HEK293 (cell line): ENCODE data around the gene INTS7.

Experiments used
- CTCF ChIA-PET: fragments of 350-600 bp; formaldehyde crosslinking; extraction: SDS; loops from one replicate; lab custom pipeline; 2021; ENCODE audit warnings: antibody characterized with exemption; lab: Yijun Ruan, JAX
- POLR2A ChIA-PET: fragments of 300-600 bp; formaldehyde crosslinking; extraction: SDS; loops from one replicate; lab custom pipeline; 2020; ENCODE audit warnings: antibody characterized with exemption, inconsistent platforms; lab: Yijun Ruan, JAX
- H3K27ac ChIP-seq: fragments of 200-500 bp; sonication (Bioruptor generic); 2 replicates; pipeline ENCODE4 v1.5.1; 2014; ENCODE audit warnings: low read depth, low read length, control low read depth, inconsistent platforms; ENCODE audit errors: extremely low read depth
- H3K36me3 ChIP-seq, 2 experiments: fragments of 200-500 bp in 1 of 2; sonication (Bioruptor generic) in 1 of 2; 1 replicate in 1 of 2; 2 replicates in 1 of 2; pipeline ENCODE4 v1.5.1; 2014 to 2017; ENCODE audit warnings: inconsistent platforms in 2 of 2, low read length in 2 of 2; ENCODE audit not compliant: control insufficient read depth in 2 of 2, insufficient read depth in 1 of 2
- H3K4me1 ChIP-seq: fragments of 200-500 bp; sonication (Bioruptor generic); 2 replicates; pipeline ENCODE4 v1.5.1; 2014; ENCODE audit warnings: mild to moderate bottlenecking, low read length, inconsistent platforms; ENCODE audit not compliant: control insufficient read depth, insufficient read depth
- H3K4me3 ChIP-seq: 2 replicates; pipeline ENCODE4 v1.5.1; 2011; ENCODE audit warnings: low read depth, mild to moderate bottlenecking, control low read depth, low read length, moderate library complexity
- H3K9me3 ChIP-seq: fragments of 200-500 bp; sonication (Bioruptor generic); 2 replicates; pipeline ENCODE4 v1.5.1; 2014; ENCODE audit warnings: low read depth, low read length, inconsistent platforms; ENCODE audit not compliant: control insufficient read depth, insufficient read depth
- GLI2 ChIP-seq: fragments of 450-650 bp; formaldehyde crosslinking; IDR thresholded peaks from 2 replicates; pipeline ENCODE4; 2017; ENCODE audit warnings: missing biosample characterization, missing genetic modification characterization, low read depth, borderline replicate concordance
- GLIS1 ChIP-seq: fragments of 450-650 bp; formaldehyde crosslinking; IDR thresholded peaks from 2 replicates; pipeline ENCODE4 v1.5.1; 2016; ENCODE audit warnings: missing biosample characterization, missing genetic modification characterization
- HOXA7 ChIP-seq: sonication (generic); formaldehyde crosslinking; IDR thresholded peaks from 2 replicates; pipeline ENCODE4 v1.8.1; 2022; ENCODE audit warnings: missing genetic modification reagents, borderline replicate concordance
- IKZF3 ChIP-seq: fragments of 450-650 bp; IDR thresholded peaks from 2 replicates; pipeline ENCODE4 v1.5.0; 2018; ENCODE audit warnings: missing biosample characterization, mild to moderate bottlenecking, missing genetic modification characterization, moderate library complexity
- MYNN ChIP-seq: fragments of 450-650 bp; formaldehyde crosslinking; IDR thresholded peaks from 2 replicates; pipeline ENCODE4 v1.5.1; 2016; ENCODE audit warnings: missing biosample characterization, missing genetic modification characterization, borderline replicate concordance
- OVOL3 ChIP-seq: fragments of 450-650 bp; formaldehyde crosslinking; IDR thresholded peaks from 2 replicates; pipeline ENCODE4 v1.5.1; 2016; ENCODE audit warnings: missing biosample characterization, missing genetic modification characterization
- RBAK ChIP-seq: fragments of 450-650 bp; formaldehyde crosslinking; IDR thresholded peaks from 2 replicates; pipeline ENCODE4 v1.5.1; 2016; ENCODE audit warnings: missing biosample characterization, missing genetic modification characterization
- SCRT2 ChIP-seq: fragments of 450-650 bp; formaldehyde crosslinking; IDR thresholded peaks from 2 replicates; pipeline ENCODE4 v1.5.1; 2016; ENCODE audit warnings: missing biosample characterization, missing genetic modification characterization
- SP2 ChIP-seq: fragments of 450-650 bp; formaldehyde crosslinking; IDR thresholded peaks from 2 replicates; pipeline ENCODE4 v1.5.1; 2016; ENCODE audit warnings: missing biosample characterization, missing genetic modification characterization
- TRIM28 ChIP-seq: IDR thresholded peaks from 2 replicates; pipeline ENCODE4 v1.6.1; 2011; ENCODE audit warnings: low read length, control low read depth, borderline replicate concordance
- WT1 ChIP-seq: fragments of 450-650 bp; formaldehyde crosslinking; IDR thresholded peaks from 2 replicates; pipeline ENCODE4 v1.5.1; 2016; ENCODE audit warnings: missing biosample characterization, missing genetic modification characterization
- ZFP37 ChIP-seq: fragments of 450-650 bp; formaldehyde crosslinking; IDR thresholded peaks from 2 replicates; pipeline ENCODE4 v1.5.1; 2016; ENCODE audit warnings: missing biosample characterization, missing genetic modification characterization
- ZNF16 ChIP-seq: fragments of 450-650 bp; formaldehyde crosslinking; IDR thresholded peaks from 2 replicates; pipeline ENCODE4 v1.5.1; 2016; ENCODE audit warnings: low read depth, missing biosample characterization, missing genetic modification characterization
- ZNF2 ChIP-seq: fragments of 450-650 bp; formaldehyde crosslinking; IDR thresholded peaks from 2 replicates; pipeline ENCODE4 v1.5.1; 2016; ENCODE audit warnings: missing biosample characterization, missing genetic modification characterization
- ZNF24 ChIP-seq: fragments of 450-650 bp; formaldehyde crosslinking; IDR thresholded peaks from 2 replicates; pipeline ENCODE4 v1.5.1; 2016; ENCODE audit warnings: missing biosample characterization, missing genetic modification characterization
- ZNF248 ChIP-seq: fragments of 450-650 bp; formaldehyde crosslinking; IDR thresholded peaks from 2 replicates; pipeline ENCODE4 v1.5.1; 2017; ENCODE audit warnings: missing biosample characterization, missing genetic modification characterization
- ZNF311 ChIP-seq: fragments of 450-650 bp; formaldehyde crosslinking; IDR thresholded peaks from 2 replicates; pipeline ENCODE4 v1.5.1; 2017; ENCODE audit warnings: missing biosample characterization, missing genetic modification characterization, borderline replicate concordance
- ZNF324 ChIP-seq: fragments of 450-650 bp; formaldehyde crosslinking; IDR thresholded peaks from 2 replicates; pipeline ENCODE4 v1.5.1; 2016; ENCODE audit warnings: missing biosample characterization, missing genetic modification characterization
- ZNF366 ChIP-seq: fragments of 450-650 bp; formaldehyde crosslinking; conservative IDR thresholded peaks from 2 replicates; pipeline ENCODE4 v1.5.1; 2016; ENCODE audit warnings: missing biosample characterization, missing genetic modification characterization
- ZNF596 ChIP-seq: fragments of 450-650 bp; IDR thresholded peaks from 2 replicates; pipeline ENCODE4 v1.5.0; 2018; ENCODE audit warnings: missing biosample characterization, mild to moderate bottlenecking, missing genetic modification characterization, moderate library complexity
- ZNF654 ChIP-seq: fragments of 450-650 bp; formaldehyde crosslinking; IDR thresholded peaks from 2 replicates; pipeline ENCODE4 v1.5.1; 2016; ENCODE audit warnings: low read depth, missing biosample characterization, missing genetic modification characterization
- ZNF792 ChIP-seq: fragments of 450-650 bp; formaldehyde crosslinking; IDR thresholded peaks from 2 replicates; pipeline ENCODE4 v1.5.1; 2016; ENCODE audit warnings: missing biosample characterization, missing genetic modification characterization
- TF ChIP-seq, protein P1 (sequence below): fragments of 450-650 bp; formaldehyde crosslinking; IDR thresholded peaks from 2 replicates; pipeline ENCODE4 v1.5.1; 2016; ENCODE audit warnings: missing biosample characterization, missing genetic modification characterization, low read depth
- TF ChIP-seq, protein P2 (sequence below): fragments of 450-650 bp; formaldehyde crosslinking; optimal IDR thresholded peaks from 2 replicates; pipeline ENCODE3; 2016; ENCODE audit warnings: missing biosample characterization, mild to moderate bottlenecking, missing genetic modification characterization

Gene INTS7

DNA sequence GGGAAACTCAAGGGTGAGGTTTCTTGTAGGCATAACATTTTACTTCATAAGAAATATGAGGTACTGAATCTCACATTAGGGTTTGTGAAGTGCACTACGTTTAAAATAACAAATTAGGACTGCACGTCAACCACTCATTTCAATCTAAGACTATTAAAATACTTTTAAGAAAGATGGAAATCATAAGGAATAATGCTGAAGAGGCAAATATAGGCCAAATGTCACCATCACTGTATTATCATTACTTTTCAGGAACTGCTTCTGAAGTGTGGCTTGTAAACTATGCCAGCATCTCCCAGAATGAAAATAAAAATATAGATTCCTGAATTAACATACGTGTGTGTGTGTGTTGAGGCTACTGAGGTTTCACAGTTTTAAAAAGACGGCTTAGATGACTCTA lies 56.8 kb downstream of the INTS7 start (continued):
- TF ChIP-seq, protein P1, sequence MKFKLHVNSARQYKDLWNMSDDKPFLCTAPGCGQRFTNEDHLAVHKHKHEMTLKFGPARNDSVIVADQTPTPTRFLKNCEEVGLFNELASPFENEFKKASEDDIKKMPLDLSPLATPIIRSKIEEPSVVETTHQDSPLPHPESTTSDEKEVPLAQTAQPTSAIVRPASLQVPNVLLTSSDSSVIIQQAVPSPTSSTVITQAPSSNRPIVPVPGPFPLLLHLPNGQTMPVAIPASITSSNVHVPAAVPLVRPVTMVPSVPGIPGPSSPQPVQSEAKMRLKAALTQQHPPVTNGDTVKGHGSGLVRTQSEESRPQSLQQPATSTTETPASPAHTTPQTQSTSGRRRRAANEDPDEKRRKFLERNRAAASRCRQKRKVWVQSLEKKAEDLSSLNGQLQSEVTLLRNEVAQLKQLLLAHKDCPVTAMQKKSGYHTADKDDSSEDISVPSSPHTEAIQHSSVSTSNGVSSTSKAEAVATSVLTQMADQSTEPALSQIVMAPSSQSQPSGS (tag by site-specific recombination) = no peak
- TF ChIP-seq OVOL3 (tag by site-specific recombination) (no peak), ZNF654 (tag by site-specific recombination) (no peak)

DNA sequence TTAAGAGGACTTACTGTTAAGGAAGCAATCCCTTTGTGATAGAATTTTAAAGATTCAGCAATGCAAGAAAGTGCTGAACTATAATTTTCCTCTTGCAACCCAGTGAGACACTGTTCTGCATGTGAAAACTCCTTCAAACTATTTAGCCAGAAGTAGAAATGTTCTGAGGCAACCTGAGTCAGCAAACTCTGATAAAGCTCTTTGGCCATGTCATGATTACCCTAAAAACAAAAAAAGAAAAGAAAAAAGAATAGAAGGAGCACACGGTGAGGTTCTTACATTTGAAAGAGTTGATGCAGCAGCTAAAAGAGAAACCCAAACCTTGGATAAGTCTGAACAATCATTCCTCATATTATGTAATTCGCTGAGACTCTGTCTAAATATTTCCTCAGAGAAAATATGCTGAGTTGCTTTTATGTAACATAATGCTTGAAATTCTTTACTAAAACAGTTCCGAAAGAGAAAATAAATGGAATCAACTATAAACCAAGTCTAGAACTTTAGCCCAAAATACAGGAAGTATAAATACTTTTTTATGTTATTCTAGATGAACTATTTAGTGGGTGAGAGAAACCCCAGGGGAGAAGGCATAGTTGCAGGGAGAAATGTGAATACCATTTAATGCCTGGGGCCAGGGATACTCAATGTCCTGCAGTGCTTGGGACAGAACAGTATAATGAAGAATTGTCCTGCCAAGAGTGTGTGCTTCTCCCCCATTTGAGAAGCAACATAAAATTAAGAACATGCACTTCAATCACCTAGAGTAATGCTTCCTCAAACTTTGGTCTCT lies 60.0 kb downstream of the INTS7 start:
- CTCF ChIA-PET = no interaction called here
- no peaks in the 10 kb centered on the region for H3K9me3 ChIP-seq

DNA sequence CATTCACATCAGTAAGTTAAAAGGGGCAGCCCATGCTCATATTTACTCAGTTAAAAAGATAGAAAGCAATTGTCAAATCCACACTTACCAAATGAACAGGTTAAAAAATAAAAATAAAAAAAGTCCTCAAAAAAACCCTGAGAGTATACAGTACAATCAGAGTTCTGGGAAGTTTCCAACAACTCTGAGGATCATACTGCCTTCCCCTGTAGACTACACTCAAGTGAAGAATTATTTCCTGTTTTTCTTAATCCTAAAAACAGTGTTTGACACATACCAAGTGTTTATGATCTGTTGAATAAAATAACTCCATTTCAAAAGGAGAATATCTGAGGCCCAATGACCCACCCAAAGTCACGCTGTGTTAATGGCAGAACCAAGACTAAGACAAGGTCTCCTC lies 61.8 kb downstream of the INTS7 start:
- H3K27ac ChIP-seq = no peak overlapping the region
- H3K9me3 ChIP-seq = no peaks in the 10 kb centered on the region
- ChIA-PET POLR2A (no interaction called here), CTCF (interaction anchor here (0.6 kb wide), 1 partner anchor 423 kb away, joined by 3 read pairs; no protein-coding TSS in a partner anchor)
- peaks cover 14 to 52% of the 10 kb centered on the region in 2 experiments for H3K36me3 ChIP-seq
- H3K4me1 ChIP-seq = no peaks in the 10 kb centered on the region
- no peak overlapping the region for H3K4me3 ChIP-seq
- TF ChIP-seq HOXA7 (CRISPR knock-in tag) (no peak), ZNF311 (tag by site-specific recombination) (no peak), SCRT2 (no peak), ZNF16 (no peak), ZNF324 (no peak), RBAK (no peak), WT1 (tag by site-specific recombination) (no peak), ZNF792 (no peak), ZNF248 (tag by site-specific recombination) (no peak), MYNN (no peak)

More for the DNA sequence above, 60.0 kb downstream of the INTS7 start:
- Histone ChIP-seq H3K4me3 (no peak overlapping the region), H3K27ac (no peak overlapping the region), H3K4me1 (no peaks in the 10 kb centered on the region), H3K36me3 (peaks cover 22 to 69% of the 10 kb centered on the region in 2 experiments)
- POLR2A ChIA-PET = no interaction called here
- no peak for TF ChIP-seq ZNF596 (tag by site-specific recombination)
- TF ChIP-seq SP2 (tag by site-specific recombination) = no peak
- no peak for TF ChIP-seq ZNF24 (tag by site-specific recombination)
- no peak for TF ChIP-seq GLI2
- no peak for TF ChIP-seq IKZF3 (tag by site-specific recombination)
- TF ChIP-seq OVOL3 (tag by site-specific recombination) = no peak
- no peak for TF ChIP-seq GLIS1
- TF ChIP-seq, protein P2, sequence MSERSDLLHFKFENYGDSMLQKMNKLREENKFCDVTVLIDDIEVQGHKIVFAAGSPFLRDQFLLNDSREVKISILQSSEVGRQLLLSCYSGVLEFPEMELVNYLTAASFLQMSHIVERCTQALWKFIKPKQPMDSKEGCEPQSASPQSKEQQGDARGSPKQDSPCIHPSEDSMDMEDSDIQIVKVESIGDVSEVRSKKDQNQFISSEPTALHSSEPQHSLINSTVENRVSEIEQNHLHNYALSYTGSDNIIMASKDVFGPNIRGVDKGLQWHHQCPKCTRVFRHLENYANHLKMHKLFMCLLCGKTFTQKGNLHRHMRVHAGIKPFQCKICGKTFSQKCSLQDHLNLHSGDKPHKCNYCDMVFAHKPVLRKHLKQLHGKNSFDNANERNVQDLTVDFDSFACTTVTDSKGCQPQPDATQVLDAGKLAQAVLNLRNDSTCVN = no peak
- TF ChIP-seq ZNF2 = no peak
- TF ChIP-seq ZNF366 (tag by site-specific recombination) = no peak
- TF ChIP-seq ZFP37 = no peak
- no peak for TF ChIP-seq TRIM28
